RWPE1 (cell line): ENCODE measurements around the gene TSC22D1.

Source experiments
- CTCF ChIA-PET: fragments of 350-600 bp; sonication (Branson Sonifier 250); formaldehyde crosslinking; extraction: SDS; loops from one replicate; lab custom pipeline; 2021; lab: Yijun Ruan, JAX
- POLR2A ChIA-PET: fragments of 400-600 bp; formaldehyde crosslinking; extraction: SDS; loops from one replicate; lab custom pipeline; 2020; ENCODE audit warnings: antibody characterized with exemption; ENCODE audit not compliant: low non-redundant PET; lab: Yijun Ruan, JAX
- DNase-seq: peaks from one replicate; pipeline ENCODE4 v3.0.0; 2012; ENCODE audit warnings: low spot score
- H3K27ac ChIP-seq: fragments of 450-650 bp; 2 replicates; pipeline ENCODE4 v1.5.1; 2017
- CTCF ChIP-seq: fragments of 450-650 bp; conservative IDR thresholded peaks from 2 replicates; pipeline ENCODE4 v1.5.1; 2017; ENCODE audit warnings: low read depth, mild to moderate bottlenecking

Gene TSC22D1

GRCh38 chr13:44420376-44421220 lies 155.5 kb downstream of the TSC22D1 start:
- CTCF ChIA-PET: no interaction called here

DNA sequence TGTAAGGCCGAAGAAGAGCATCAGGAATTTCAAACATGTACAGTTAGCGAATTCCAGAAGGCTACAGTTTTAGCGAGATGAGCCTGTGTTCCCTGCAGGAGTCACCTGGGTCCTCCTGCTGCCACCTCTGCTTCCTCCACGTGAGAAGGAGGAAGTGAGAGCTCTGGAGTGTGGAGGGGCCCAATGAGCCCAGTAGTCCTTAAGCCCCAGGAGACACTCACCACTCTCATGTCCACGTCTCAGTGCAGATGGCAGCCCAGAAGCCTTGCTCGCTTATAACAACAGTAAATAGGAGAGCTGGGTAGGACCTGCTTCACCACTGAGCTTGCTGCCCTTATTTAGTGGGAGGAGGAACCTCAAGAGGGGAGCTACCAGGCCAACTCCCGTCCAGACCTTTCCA lies 158.3 kb downstream of the TSC22D1 start:
- no peak overlapping the region for H3K27ac ChIP-seq
- POLR2A ChIA-PET: interaction anchor here (0.6 kb wide), 1 partner anchor 944 kb away, joined by 3 read pairs; no protein-coding TSS in a partner anchor
- no peak for TF ChIP-seq CTCF
- DNase-seq: no peak
- CTCF ChIA-PET: no interaction called here

More at GRCh38 chr13:44420376-44421220, 155.5 kb downstream of the TSC22D1 start:
- no peak for DNase-seq
- no peak for TF ChIP-seq CTCF
- H3K27ac ChIP-seq: no peak overlapping the region
- POLR2A ChIA-PET: no interaction called here

GRCh38 chr13:44417446-44417845 lies 158.7 kb downstream of the TSC22D1 start:
- H3K27ac ChIP-seq: no peak overlapping the region
- no peak for TF ChIP-seq CTCF
- ChIA-PET POLR2A (no interaction called here), CTCF (no interaction called here)
- no peak for DNase-seq

DNA sequence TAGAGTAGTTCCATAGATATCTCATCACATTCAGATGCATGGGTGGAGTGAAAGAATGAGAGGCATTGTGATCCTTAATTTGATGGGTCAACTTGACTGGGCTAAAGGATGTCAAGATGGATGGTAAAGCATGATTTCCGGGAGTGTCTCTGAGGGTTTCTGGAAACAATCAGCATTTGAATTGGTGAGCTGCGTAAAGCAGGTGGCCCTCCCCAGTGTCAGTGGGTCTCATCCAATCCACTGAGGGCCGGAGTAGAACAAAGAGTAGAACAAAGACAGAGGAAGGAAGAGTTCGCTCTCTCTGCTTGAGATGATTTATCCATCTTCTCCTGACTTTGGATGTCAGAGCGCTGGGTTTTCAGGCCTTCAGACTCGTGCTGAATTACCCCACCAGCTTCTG lies 159.4 kb downstream of the TSC22D1 start:
- ChIA-PET CTCF (no interaction called here), POLR2A (no interaction called here)
- H3K27ac ChIP-seq: no peak overlapping the region
- no peak for DNase-seq
- TF ChIP-seq CTCF: no peak

- no peak for TF ChIP-seq CTCF
- no peak for DNase-seq
- CTCF ChIA-PET: interaction anchor here (0.6 kb wide), 1 partner anchor 184 kb away, joined by 3 read pairs; no protein-coding TSS in a partner anchor
- POLR2A ChIA-PET: no interaction called here
- no peak overlapping the region for H3K27ac ChIP-seq
Observed at GRCh38 chr13:44416301-44416700, 159.8 kb downstream of the TSC22D1 start.

DNA sequence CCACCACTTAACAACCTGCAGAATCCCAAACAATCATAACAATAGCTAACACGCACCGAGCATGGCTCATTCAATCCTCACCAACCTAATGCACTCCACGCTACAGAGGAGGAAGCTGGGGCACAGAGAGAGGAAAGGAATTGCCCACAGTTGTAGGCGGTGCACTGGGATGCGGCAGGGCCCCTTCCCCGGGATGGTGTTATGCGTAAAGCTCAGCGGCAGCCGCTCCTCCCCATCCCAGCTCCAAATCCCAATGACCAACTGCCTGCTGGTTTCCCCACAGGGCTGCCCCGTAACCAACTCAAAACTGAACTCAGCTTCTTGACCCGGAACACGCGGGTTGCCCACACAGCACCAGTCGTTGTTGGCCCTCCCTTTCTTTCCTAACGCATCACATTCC lies 160.3 kb downstream of the TSC22D1 start:
- no peak for DNase-seq
- ChIA-PET CTCF (interaction anchor here (0.6 kb wide), 1 partner anchor 184 kb away, joined by 3 read pairs; no protein-coding TSS in a partner anchor), POLR2A (no interaction called here)
- no peak for TF ChIP-seq CTCF
- no peak overlapping the region for H3K27ac ChIP-seq
